ENCODE data around the gene MMAB. TPM values are rescaled to one million over a fixed set of nuclear protein-coding genes. Genes with fewer than 3 reads are reported as not detected.
A peak's percentile ranks its signal among the peaks of the same experiment; 100 is the strongest.
"Not testable (repeated sequence)": the region's sequence is repeated elsewhere in the genome, so short reads cannot be mapped to it uniquely, and the experiment has no call there.

The MMAB gene
- total RNA-seq, 1 donor from 2014 or later: 55.1 TPM

- intact Hi-C loops (cut with micrococcal nuclease): no loop called here
- ATAC-seq (no peak), DNase-seq (no peak)
Measured at GRCh38 chr12:109605599-109606228, 32.4 kb upstream of the MMAB start.

DNA sequence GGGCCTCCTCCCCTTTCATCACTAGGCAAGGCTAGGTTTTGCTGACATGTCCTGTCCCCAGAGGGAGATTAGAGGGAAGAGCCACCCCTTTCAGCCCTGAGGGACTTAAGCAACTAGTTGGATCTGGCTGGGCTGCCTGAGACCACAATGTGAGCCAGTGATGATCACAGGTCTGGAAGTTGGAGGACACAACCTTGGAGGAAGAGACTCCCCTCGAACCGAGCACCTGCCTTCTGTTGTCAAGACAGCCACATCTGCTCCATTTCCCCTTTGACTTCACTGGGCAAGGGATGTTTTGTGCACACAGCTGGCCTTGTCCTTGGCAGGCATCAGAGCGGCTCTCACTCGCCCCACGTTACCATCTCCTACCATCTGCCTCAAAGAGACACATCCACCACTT, 31.7 kb upstream of the MMAB start:
- ATAC-seq (no peak), DNase-seq (no peak)
- intact Hi-C loops (cut with micrococcal nuclease): no loop called here

DNA sequence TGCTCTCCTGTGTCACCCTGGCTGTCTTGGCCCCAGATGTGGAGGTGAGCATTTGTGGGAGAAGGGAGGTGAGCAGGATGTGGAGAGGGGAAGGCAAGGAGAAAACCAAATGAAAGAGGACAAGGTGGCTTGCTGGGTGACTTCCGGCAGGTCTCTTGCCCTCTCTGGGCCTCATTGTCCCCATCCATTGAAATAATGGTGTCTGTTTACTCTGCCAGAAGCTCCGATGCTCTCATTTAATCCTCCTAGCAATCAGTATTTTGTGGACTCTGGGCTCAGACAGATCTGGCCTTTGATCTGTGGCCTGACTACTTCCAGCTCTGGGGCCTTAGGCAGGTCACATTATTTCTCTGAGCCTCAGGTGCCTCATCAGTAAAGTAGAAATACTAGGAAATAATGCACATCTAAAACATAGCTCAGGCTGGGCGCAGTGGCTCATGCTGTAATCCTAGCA, 30.9 kb upstream of the MMAB start:
- no peak for DNase-seq
- intact Hi-C loops (cut with micrococcal nuclease): no loop called here
- no peak for ATAC-seq

DNA sequence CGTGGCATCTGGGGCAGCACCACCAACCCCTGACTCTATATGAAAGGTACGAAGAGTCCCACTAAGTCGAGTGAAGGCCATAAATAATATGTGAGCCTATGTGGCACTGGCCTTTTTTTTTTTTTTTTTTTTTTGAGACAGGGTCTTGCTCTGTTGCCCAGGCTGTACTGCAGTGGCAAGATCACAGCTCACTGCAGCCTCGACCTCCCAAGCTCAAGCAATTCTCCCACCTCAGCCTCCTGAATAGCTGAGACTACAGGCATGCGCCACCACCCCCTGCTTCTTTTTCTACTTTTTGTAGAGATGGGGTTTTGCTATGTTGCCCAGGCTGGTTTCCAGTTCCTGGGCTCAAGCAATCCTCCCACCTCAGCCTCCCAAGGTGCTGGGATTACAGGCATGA, 28.8 kb upstream of the MMAB start:
- DNase-seq; ATAC-seq; intact Hi-C loops (cut with micrococcal nuclease): not testable (repeated sequence)

GRCh38 chr12:109601557-109601956, 28.3 kb upstream of the MMAB start:
- ATAC-seq (no peak), DNase-seq (no peak)
- intact Hi-C loops (cut with micrococcal nuclease): no loop called here

DNA sequence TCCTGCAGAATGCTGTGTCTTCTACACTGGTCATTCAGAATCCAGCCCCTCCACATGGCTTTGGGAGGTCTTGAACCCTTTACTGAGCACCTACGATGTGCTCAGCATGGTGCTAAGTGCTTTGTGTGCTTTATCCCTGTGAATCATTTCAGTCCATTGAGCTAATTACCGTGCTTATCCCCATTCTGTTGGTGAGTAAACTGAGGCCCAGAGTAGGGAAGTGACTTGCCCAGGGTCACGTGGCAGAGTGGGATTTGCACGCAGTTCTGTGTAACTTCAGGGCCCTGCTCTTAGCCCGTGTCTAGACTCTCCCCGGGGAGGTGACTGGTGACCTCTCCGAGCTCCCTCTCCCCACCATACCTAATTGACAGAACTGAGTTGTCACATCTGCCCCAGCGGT, 27.7 kb upstream of the MMAB start:
- no peak for ATAC-seq
- intact Hi-C loops (cut with micrococcal nuclease): no loop called here
- no peak for DNase-seq

DNA sequence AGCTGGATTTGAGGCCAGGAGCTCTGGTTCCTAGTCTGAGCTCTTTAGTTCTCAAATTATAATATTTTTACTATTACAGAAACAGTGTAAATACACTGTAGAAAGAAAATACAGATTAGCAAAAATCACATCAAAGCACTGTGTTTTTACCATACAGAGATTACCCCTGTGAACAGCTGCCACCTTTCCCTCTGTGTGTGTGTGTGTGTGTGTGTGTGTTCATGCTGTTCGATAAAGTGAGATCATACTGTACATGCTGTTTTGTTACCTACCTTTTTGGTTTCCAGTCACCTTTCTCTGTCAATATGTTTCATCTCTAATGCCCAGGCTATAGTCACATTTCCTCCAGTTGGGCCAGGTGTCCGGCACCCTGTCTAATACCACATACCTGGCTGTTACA, 27.2 kb upstream of the MMAB start:
- intact Hi-C loops (cut with micrococcal nuclease): no loop called here
- ATAC-seq: no peak
- no peak for DNase-seq

DNA sequence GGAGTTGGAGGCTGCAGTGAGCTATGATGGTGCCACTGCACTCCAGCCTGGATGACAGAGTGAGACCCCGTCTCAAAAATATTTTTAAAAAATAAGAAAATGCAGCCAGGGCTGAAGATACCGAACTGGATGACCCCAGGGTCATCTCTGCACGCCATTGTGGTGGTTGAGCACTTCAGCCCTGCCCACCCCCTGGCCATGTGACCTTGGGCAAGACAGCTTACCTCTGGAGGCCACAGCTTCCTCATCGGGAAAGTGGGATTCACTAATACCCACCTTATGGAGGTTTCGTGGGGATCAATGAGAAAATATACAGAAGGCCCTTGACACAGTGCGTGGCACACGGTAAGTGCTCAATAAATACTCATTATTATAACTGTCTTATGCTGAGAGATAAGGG, 25.8 kb upstream of the MMAB start:
- ATAC-seq (no peak), DNase-seq (no peak)
- intact Hi-C loops (cut with micrococcal nuclease): loop anchor here (5.0 kb wide), 1 partner anchor 173 kb away; no protein-coding TSS in a partner anchor

GRCh38 chr12:109598428-109598854, 25.1 kb upstream of the MMAB start:
- ATAC-seq: no peak
- DNase-seq: no peak
- intact Hi-C loops (cut with micrococcal nuclease): loop anchor here (5.0 kb wide), 1 partner anchor 174 kb away; no protein-coding TSS in a partner anchor

GRCh38 chr12:109597795-109598427, 24.6 kb upstream of the MMAB start:
- DNase-seq: peak; percentile 92
- intact Hi-C loops (cut with micrococcal nuclease): loop anchor here (5.0 kb wide), 1 partner anchor 174 kb away; no protein-coding TSS in a partner anchor
- ATAC-seq: peak; percentile 86

DNA sequence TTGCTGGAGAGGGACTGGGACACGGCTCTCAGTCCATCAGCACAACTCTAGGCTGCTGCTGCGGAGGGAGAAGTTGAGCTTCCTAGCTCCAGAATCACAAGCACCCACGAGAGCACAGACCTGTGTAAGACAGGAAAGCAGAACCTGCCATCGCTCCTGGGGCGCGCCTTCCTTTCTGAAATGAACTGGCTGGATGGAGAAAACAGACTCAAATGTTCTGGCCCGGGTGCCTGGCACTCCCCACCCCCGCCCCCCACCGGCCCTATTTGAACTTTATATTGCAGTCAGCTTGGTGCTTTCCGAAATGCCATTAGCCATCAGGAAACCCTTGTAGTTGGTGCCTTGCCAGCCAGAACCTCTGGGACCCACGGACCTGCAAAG, 24.1 kb upstream of the MMAB start:
- intact Hi-C loops (cut with micrococcal nuclease): loop anchor here (5.0 kb wide), 1 partner anchor 175 kb away; no protein-coding TSS in a partner anchor
- DNase-seq: no peak
- no peak for ATAC-seq

DNA sequence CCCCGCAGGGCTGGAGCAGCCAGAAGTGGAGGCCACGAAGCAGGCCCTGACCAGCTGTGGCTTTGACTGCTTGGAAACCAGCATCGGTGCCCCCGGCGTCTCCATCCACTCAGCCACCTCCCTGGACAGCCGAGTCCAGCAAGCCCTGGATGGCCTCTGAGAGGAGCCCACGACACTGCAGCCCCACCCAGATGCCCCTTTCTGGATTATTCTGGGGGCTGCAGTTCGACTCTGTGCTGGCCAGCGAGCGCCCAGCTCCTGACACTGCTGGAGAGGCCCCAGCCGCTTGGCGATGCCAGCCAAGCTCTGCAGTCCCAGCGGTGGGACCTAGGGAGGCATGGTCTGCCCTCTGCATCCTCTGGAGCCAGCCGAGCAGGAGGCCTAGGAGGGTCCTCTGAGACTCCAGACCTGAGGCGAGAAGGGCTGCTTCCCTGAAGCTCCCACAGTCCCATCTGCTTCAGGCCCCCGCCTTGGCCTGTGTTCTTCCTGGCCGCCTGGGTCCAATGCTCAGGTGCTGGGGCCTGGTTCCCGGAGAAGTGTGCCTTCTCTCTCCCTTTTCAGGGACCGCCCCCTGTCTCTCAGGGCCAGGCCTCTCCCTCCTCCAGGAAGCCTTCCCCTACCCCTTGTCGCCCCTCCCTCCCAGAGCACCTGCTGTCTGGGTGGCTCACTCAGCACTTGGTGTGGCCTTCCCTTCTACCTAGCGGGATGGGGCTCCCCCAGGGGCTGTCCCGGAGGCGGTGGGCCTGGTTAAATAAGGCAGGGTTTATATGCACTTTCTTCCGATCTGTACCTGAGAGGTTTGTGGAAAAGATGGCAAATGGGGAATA, 23.3 kb upstream of the MMAB start:
- no peak for ATAC-seq
- DNase-seq: no peak
- intact Hi-C loops (cut with micrococcal nuclease): loop anchor here (5.0 kb wide), 1 partner anchor 176 kb away; no protein-coding TSS in a partner anchor

GRCh38 chr12:109595321-109595902, 22.1 kb upstream of the MMAB start:
- no peak for ATAC-seq
- intact Hi-C loops (cut with micrococcal nuclease): loop anchor here (5.0 kb wide), 1 partner anchor 177 kb away; no protein-coding TSS in a partner anchor
- no peak for DNase-seq

GRCh38 chr12:109594556-109595317, 21.4 kb upstream of the MMAB start:
- intact Hi-C loops (cut with micrococcal nuclease): loop anchor here (5.0 kb wide), 1 partner anchor 178 kb away; no protein-coding TSS in a partner anchor
- DNase-seq: no peak
- ATAC-seq: no peak

GRCh38 chr12:109592905-109593272, 19.6 kb upstream of the MMAB start:
- intact Hi-C loops (cut with micrococcal nuclease): no loop called here
- DNase-seq (peak; percentile 52), ATAC-seq (peak; percentile 79)

DNA sequence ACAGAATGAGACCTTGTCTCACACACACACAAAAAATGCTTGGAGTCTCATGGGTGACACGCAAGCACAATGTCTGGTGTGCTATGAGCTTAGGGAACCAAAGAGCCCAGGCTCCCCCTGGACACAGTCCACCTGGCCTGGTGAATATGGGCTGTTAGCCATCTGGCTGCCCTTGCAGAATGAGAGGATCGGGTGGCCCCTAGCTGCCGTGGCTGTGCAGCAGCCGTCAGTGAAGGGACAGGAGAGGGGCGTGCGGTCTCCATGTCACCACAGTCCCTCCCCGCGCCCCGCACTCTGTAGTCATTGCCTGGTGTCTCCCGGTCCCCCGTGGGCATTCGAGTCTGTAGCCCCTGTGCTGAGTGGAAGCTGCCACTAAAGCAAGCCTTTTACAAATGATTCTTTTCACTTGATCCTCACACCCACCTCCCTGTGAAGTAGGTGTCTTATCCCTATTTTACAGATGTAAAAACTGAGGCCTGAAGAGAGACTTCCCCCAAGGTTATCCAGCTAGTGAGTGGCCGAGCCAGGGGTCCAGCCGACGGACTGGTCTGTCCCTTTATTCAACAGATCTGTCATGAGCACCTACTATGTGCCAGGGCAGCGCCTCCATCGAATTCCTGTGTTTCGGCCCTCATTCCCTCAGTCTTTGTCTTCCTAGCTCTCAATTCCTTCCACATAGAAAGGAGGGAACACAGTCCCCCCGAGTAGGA, 19.0 kb upstream of the MMAB start:
- DNase-seq: peak; percentile 81
- intact Hi-C loops (cut with micrococcal nuclease): no loop called here
- ATAC-seq: peak; percentile 87

DNA sequence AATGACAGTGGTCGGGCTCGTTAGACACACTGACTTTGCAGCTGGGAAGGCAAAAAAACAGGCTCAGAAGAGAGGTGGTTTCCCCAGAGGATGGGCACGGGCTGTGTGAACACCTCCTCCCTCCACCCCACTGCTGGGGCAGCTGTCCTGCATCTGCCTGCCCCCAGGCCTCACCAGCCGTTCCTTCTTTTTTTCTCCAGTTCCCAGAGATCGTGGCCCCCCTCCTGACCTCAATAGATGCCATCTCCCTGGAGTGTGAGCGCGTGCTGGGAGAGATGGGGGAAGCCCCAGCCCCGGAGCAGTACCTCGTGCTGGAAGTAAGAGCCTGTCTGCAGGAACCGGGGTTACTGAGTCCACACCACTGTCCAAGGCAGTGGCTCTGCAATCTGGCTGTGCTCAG, 17.7 kb upstream of the MMAB start:
- intact Hi-C loops (cut with micrococcal nuclease): no loop called here
- ATAC-seq: no peak
- DNase-seq: no peak

DNA sequence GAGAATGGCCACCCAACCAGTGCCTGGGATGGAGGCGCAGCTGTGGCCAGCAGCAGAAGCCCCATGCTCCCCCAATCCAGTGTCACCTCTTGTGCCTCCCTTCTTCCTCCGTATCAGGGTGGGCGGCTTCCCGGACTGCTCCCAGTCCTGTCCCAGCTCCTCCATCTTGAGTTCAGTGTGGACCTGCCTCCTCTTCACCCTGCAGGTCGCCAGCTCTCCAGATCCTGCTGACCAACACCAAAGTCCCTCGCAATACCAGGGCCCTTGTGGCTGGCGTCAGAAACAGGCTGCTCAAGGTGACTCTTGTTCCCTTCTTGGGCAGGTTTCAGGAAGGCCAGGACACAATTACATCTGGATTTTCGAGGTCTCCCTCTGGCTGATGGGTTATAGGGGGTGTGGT, 17.3 kb upstream of the MMAB start:
- DNase-seq (no peak), ATAC-seq (no peak)
- intact Hi-C loops (cut with micrococcal nuclease): no loop called here
